ENCODE data around the gene TAS2R19.
"Not testable (repeated sequence)": the region's sequence is repeated elsewhere in the genome, so short reads cannot be mapped to it uniquely, and the experiment has no call there.

TAS2R19 gene, protein sequence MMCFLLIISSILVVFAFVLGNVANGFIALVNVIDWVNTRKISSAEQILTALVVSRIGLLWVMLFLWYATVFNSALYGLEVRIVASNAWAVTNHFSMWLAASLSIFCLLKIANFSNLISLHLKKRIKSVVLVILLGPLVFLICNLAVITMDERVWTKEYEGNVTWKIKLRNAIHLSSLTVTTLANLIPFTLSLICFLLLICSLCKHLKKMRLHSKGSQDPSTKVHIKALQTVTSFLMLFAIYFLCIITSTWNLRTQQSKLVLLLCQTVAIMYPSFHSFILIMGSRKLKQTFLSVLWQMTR

DNA sequence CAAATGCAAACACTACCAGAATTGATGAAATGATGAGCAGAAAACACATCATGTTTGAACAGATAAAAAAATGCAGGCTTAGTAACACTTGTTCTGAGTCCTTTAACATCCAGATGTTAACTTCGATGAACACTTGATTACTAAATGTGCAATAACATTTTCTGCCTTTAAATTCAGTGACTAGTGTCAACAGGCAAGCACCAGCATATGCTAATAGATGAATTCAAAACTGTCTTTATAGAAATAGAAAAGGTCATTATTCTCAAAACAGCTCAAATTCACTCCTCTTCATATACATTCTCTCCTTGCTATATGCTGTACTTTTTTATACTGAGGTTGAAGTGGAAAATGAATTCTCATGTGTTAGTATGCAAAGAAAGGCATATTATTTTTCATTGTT, at the start of gene TAS2R19:
TSS of gene TAS2R19 (minus strand) at position 101 of the 400 bp plus-strand sequence. CDS start at position 52, 49 bp downstream.
- DNase-seq = no peak

- DNase-seq = no peak
These were observed 49.0 kb upstream of the TAS2R19 start for GRCh38 chr12:11071414-11071813.

- DNase-seq = no peak
These were observed 48.6 kb upstream of the TAS2R19 start for GRCh38 chr12:11070999-11071398.

- no peak for DNase-seq
These were observed 47.5 kb upstream of the TAS2R19 start for GRCh38 chr12:11069854-11070365.

GRCh38 chr12:11067514-11067913, 45.1 kb upstream of the TAS2R19 start:
- no peak for DNase-seq

DNA sequence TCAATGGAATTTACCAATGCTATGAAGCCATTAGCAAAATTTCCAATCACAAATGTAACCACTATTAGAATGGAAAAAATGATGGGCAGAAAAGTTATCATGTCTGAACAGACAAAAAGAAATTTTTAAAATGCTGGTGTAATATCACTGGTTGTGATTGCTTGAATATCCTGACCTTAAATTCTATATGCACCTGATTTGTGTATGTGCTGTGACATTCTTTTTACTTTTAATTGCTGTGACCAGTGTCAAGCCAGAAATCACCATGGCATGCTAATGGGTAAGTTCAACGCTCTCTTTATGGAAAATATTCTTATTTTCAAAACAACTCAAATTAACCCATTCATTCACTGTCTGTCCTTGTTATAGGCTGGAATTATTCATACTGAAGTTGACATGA, 39.8 kb upstream of the TAS2R19 start, which contains the start of gene TAS2R46:
TSS of gene TAS2R46 (minus strand) at position 101 of the 400 bp plus-strand sequence. CDS start at position 101, 0 bp downstream.
- not testable (repeated sequence) for DNase-seq

DNA sequence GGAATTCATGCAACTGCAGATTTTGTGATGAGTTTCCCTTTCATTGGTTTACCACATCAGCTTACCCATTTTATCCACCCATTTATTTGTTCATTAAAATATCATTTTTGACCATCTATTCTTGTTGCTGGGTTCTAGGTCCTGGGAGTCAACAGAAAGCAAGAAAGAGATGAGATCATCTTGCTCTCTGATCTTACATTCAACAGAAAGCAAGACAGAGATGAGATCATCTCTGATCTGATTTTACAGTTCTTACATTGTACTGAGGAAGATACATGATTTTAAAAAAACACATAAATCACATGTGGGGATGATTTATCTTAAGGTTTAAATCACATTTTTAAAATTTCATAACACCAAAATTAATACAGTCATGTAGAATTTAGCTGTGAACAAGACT, 37.4 kb upstream of the TAS2R19 start:
- no peak for DNase-seq

DNA sequence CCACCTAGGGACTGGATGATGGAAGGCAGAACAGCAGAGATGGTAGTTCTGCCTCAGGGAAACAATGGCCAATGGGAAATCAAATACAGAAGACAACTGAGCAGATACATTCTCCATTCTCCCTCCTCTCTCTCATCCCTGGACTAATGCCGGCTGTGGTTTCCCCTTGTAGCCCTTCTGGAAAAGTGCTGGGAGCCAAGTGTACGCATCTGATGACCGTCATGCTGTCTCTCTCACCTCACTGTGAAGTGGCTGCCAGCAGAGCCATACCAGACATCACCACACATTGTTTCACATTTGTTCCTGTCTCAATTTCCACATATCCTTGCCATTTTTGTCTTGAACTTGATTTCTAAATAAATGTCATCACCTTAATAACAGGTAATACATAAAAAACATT, 36.6 kb upstream of the TAS2R19 start:
- no peak for DNase-seq

- DNase-seq = no peak
These were observed 32.9 kb upstream of the TAS2R19 start for GRCh38 chr12:11055306-11055705.

- DNase-seq = not testable (repeated sequence)
These were observed 27.5 kb upstream of the TAS2R19 start for GRCh38 chr12:11049806-11050531.

GRCh38 chr12:11041366-11041765, 18.9 kb upstream of the TAS2R19 start:
- not testable (repeated sequence) for DNase-seq

GRCh38 chr12:11040162-11040561, 17.7 kb upstream of the TAS2R19 start:
- no peak for DNase-seq

GRCh38 chr12:11039171-11039570, 16.8 kb upstream of the TAS2R19 start:
- no peak for DNase-seq

DNA sequence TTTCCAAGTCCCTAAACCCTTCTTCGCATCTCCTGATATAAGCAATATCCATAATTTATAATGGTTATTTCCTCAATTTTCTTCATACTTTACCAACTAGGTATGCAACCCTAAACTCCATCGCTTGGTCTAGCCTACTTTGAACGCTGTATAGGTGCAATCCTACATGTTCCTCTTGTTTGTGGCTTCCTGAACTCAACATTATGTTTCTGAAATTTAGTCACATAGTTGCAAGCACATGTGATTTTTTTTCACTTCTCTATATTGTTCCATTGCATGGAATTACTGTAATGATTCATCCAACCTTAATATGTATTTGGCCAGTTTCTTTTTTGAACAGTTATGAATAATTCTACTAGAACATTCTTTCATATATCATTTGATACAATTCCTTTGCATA, 11.5 kb upstream of the TAS2R19 start:
- DNase-seq = not testable (repeated sequence)

DNA sequence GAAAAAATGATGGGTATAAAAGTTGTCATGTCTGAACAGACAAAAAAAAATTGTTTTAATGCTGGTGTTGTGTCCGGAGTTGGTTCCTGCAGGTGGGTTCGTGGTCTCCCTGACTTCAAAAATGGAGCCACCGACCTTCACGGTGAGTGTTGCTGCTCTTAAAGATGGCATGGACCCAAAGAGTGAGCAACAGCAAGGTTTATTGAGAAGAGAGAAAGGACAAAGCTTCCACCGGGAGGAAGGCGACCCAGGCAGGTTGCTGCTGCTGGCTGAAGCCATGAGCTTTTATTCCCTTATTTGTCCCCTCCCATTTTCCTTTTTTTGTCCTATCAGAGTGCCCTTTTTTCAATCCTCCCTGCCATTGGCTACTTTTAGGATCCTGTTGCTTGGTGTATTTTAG, 8.9 kb upstream of the TAS2R19 start, which contains the start of gene TAS2R31:
TSS of gene TAS2R31 (minus strand) at position 101 of the 400 bp plus-strand sequence. CDS start at position 29, 72 bp downstream.
- no peak for DNase-seq

GRCh38 chr12:11026118-11026517, 3.7 kb upstream of the TAS2R19 start:
- no peak for DNase-seq

- no peak for DNase-seq
These were observed 967 bp upstream of the TAS2R19 start for GRCh38 chr12:11023387-11023786.

DNA sequence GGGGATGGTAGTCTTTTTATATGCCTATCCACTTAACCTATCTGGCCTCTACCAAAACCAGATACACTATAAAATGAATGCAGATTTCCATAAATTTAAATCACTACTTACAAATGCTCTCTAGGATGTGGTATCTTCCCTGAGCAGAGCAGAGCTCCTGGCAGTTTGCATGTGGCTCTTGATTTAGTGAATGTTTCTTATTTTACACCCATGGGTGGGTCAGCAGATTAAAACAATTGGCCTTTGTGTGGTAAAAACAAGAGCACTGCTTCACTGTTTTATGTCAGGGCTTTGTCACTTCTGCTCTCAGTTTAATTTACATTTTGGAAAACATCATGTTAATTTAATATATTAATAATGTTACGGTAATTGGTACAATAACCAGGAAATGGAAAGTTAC, 5.5 kb downstream of the TAS2R19 start:
- DNase-seq = no peak

GRCh38 chr12:11015775-11016430, 6.5 kb downstream of the TAS2R19 start:
- DNase-seq = no peak

DNA sequence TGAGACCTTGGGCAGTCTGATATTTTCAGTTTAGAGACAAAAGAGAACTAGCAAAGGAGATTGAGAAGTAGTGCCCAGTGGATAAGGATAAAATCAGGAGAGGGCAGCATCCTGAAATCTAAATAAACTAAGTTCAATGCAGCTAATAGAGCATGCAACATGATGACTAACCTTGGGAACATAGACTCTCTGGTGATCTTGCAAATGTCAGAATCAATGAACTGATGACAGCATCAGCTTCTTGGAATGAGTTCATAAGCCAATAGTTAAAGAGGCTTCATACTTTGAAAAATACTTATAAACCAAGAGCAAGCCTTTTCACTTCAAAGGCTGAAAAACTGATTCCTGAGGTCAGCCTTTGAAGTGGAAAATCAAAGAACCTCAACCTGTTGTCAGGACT, 8.2 kb downstream of the TAS2R19 start:
- DNase-seq = no peak

- DNase-seq = no peak
These were observed 14.8 kb downstream of the TAS2R19 start for GRCh38 chr12:11007608-11008007.

DNA sequence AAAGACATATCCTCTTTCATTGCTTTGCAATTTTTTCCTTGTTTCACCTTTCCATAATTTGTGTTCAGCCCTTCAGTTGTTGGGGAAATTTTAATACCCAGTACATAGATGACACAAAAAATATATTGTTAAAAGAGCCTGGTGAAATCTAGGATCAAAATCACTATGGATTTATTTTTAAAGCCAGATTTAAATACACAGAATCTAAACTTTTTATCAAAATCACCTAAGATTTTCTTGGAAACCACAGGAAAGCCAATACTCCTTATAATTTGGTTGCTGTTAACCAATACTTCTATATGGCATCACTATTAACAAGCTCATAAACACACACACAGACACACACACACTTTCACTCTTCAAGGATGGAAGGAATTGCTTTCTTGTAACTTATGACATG, 24.2 kb downstream of the TAS2R19 start, which contains the start of gene TAS2R20:
TSS of gene TAS2R20 (minus strand) at position 101 of the 400 bp plus-strand sequence. CDS start 429 bp downstream, outside the sequence.
- DNase-seq = no peak

DNA sequence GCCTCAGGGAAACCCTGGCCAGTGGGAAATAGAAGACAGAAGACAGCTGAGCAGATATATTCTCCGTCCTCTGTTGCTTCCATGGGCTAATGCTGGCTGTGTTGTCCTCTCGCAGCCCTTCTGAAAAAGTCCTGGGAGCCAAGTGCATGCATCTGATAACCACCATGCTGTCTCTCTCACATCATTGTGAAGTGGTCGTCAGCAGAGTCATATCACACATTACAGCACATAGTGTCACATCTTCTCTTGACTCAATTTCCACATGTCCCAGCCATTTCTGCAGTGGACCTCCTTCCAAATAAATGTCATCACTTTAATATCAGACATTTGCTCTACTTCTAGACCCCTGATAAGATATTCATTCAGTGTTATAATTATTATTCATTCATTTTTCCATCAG, 28.1 kb downstream of the TAS2R19 start:
- no peak for DNase-seq

Measured in right forelimb (tissue), 1 donor.